ENCODE data around the gene DNM2. TPM values are rescaled to one million over a fixed set of nuclear protein-coding genes. Genes with fewer than 3 reads are reported as not detected.
A peak's percentile ranks its signal among the peaks of the same experiment; 100 is the strongest.

DNM2 gene
- total and polyA plus RNA-seq, 9 of the 15 experiments (the other 6 are each of a cell fraction or from before 2014, with no cell fraction given) = 2.2 to 161 (median 72.6) TPM

GRCh38 chr19:10862561-10863106, 144.8 kb downstream of the DNM2 start (continued):
- no peak for TF ChIP-seq ZNF431 (CRISPR knock-in tag; IDR thresholded peaks at IDR 0.05)
- peak; percentile 67 for TF ChIP-seq TAL1 (IDR thresholded peaks at IDR 0.05)
- no peak for TF ChIP-seq MAX (CRISPR knock-in tag; IDR thresholded peaks at IDR 0.05)
- no peak for TF ChIP-seq POLR2A (conservative IDR thresholded peaks at IDR 0.05)
- no peak for TF ChIP-seq NR4A1 (CRISPR knock-in tag; IDR thresholded peaks at IDR 0.05)
- no peak for TF ChIP-seq NR4A1 (tag; IDR thresholded peaks at IDR 0.05)
- TF ChIP-seq ZBTB1 (CRISPR knock-in tag; IDR thresholded peaks at IDR 0.05; ENCODE audit: borderline replicate concordance, low read depth) = no peak
- TF ChIP-seq, protein P1, sequence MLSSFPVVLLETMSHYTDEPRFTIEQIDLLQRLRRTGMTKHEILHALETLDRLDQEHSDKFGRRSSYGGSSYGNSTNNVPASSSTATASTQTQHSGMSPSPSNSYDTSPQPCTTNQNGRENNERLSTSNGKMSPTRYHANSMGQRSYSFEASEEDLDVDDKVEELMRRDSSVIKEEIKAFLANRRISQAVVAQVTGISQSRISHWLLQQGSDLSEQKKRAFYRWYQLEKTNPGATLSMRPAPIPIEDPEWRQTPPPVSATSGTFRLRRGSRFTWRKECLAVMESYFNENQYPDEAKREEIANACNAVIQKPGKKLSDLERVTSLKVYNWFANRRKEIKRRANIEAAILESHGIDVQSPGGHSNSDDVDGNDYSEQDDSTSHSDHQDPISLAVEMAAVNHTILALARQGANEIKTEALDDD (IDR thresholded peaks at IDR 0.05) = no peak
- TF ChIP-seq BHLHE40 (IDR thresholded peaks at IDR 0.05; ENCODE audit: low read length) = 0 out of 2 replicates have a peak, but pooled peaks have one; percentile 34
- TF ChIP-seq, protein P2, sequence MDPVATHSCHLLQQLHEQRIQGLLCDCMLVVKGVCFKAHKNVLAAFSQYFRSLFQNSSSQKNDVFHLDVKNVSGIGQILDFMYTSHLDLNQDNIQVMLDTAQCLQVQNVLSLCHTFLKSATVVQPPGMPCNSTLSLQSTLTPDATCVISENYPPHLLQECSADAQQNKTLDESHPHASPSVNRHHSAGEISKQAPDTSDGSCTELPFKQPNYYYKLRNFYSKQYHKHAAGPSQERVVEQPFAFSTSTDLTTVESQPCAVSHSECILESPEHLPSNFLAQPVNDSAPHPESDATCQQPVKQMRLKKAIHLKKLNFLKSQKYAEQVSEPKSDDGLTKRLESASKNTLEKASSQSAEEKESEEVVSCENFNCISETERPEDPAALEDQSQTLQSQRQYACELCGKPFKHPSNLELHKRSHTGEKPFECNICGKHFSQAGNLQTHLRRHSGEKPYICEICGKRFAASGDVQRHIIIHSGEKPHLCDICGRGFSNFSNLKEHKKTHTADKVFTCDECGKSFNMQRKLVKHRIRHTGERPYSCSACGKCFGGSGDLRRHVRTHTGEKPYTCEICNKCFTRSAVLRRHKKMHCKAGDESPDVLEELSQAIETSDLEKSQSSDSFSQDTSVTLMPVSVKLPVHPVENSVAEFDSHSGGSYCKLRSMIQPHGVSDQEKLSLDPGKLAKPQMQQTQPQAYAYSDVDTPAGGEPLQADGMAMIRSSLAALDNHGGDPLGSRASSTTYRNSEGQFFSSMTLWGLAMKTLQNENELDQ (CRISPR knock-in tag; IDR thresholded peaks at IDR 0.05; ENCODE audit: borderline replicate concordance) = no peak
- TF ChIP-seq MITF (IDR thresholded peaks at IDR 0.05) = no peak
- no peak for TF ChIP-seq MBD1 (CRISPR knock-in tag; IDR thresholded peaks at IDR 0.05)
- TF ChIP-seq, protein P3, sequence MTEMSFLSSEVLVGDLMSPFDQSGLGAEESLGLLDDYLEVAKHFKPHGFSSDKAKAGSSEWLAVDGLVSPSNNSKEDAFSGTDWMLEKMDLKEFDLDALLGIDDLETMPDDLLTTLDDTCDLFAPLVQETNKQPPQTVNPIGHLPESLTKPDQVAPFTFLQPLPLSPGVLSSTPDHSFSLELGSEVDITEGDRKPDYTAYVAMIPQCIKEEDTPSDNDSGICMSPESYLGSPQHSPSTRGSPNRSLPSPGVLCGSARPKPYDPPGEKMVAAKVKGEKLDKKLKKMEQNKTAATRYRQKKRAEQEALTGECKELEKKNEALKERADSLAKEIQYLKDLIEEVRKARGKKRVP (CRISPR knock-in tag; IDR thresholded peaks at IDR 0.05) = no peak
- no peak for TF ChIP-seq CREM (IDR thresholded peaks at IDR 0.05; ENCODE audit: low read depth)
- TF ChIP-seq ETS2 (tag; IDR thresholded peaks at IDR 0.05; ENCODE audit: borderline replicate concordance, poor library complexity, severe bottlenecking) = no peak
- peak; percentile 28; the same call in 1 of the 2 replicates for TF ChIP-seq FOXM1 (IDR thresholded peaks at IDR 0.05; ENCODE audit: low read depth)
- TF ChIP-seq FOXM1 (CRISPR knock-in tag; IDR thresholded peaks at IDR 0.05; ENCODE audit: low read depth) = no peak
- no peak for TF ChIP-seq ZNF766 (CRISPR knock-in tag; conservative IDR thresholded peaks at IDR 0.05)
- TF ChIP-seq POLR2B (IDR thresholded peaks at IDR 0.05; ENCODE audit: low read depth, partially characterized antibody) = no peak
- TF ChIP-seq SAP30 (IDR thresholded peaks at IDR 0.05; ENCODE audit: borderline replicate concordance, insufficient read depth, low read depth, low read length, poor library complexity, severe bottlenecking) = no peak
- no peak for TF ChIP-seq POLR2H (tag; IDR thresholded peaks at IDR 0.05; ENCODE audit: low read depth)
- TF ChIP-seq EP300 (IDR thresholded peaks at IDR 0.05; ENCODE audit: low read length) = peak; percentile 47
